Thoracic aorta (tissue), 2 donors: Measurements from ENCODE around the gene GSTP1. TPM values are rescaled to one million over a fixed set of nuclear protein-coding genes. Genes with fewer than 3 reads are reported as not detected.

Experiments used
- ATAC-seq: fragments of 150-250 bp; one replicate; pipeline ENCODE4 v1.8.0; 2017; ENCODE audit warnings: low read depth; ENCODE audit not compliant: insufficient number of reproducible peaks, low FRiP score
- DNase-seq: peaks from one replicate; pipeline ENCODE4 v3.0.0-alpha.2; 2020; ENCODE audit warnings: low spot score
- H3K27ac ChIP-seq, 2 donors: fragments of 200-600 bp; sonication (generic); 1 replicate in 1 of 2; 2 replicates in 1 of 2; pipeline ENCODE4 v1.5.1; 2016; ENCODE audit warnings: mild to moderate bottlenecking in 2 of 2, moderate library complexity in 2 of 2
- H3K27me3 ChIP-seq: fragments of 200-600 bp; sonication (generic); replicated peaks from 2 replicates; pipeline ENCODE4 v1.6.0; 2016; ENCODE audit warnings: mild to moderate bottlenecking; ENCODE audit not compliant: insufficient read depth
- H3K36me3 ChIP-seq: fragments of 200-600 bp; sonication (generic); one replicate; pipeline ENCODE4 v1.5.1; 2016
- H3K4me1 ChIP-seq, 2 donors: fragments of 200-600 bp; sonication (generic); 1 replicate in 1 of 2; 2 replicates in 1 of 2; pipeline versions ENCODE4 v1.5.1 to v1.6.0; 2016; ENCODE audit warnings: low read depth in 2 of 2, mild to moderate bottlenecking in 1 of 2; ENCODE audit not compliant: control insufficient read depth in 1 of 2
- H3K4me3 ChIP-seq: fragments of 200-600 bp; sonication (generic); 2 replicates; pipeline ENCODE4 v1.5.1; 2016; ENCODE audit warnings: mild to moderate bottlenecking
- H3K9me3 ChIP-seq: fragments of 200-600 bp; sonication (generic); 2 replicates; pipeline ENCODE4 v1.5.1; 2016
- total RNA-seq, 2 donors: library from RNA; depleted of rRNA; stranded (reverse); fragments of >200 nt; gene quantifications; one replicate each; pipeline versions ENCODE4 v1.1.0 to v1.2.3, GENCODE V29; 2016
- TF ChIP-seq, protein P1 (sequence below): fragments of 200-600 bp; sonication (generic); IDR thresholded peaks from one replicate; pipeline ENCODE4 v1.5.1; 2019; ENCODE audit warnings: antibody characterized with exemption

Gene GSTP1
- total RNA-seq, 2 donors from 2014 or later, result 272 to 744 TPM

DNA sequence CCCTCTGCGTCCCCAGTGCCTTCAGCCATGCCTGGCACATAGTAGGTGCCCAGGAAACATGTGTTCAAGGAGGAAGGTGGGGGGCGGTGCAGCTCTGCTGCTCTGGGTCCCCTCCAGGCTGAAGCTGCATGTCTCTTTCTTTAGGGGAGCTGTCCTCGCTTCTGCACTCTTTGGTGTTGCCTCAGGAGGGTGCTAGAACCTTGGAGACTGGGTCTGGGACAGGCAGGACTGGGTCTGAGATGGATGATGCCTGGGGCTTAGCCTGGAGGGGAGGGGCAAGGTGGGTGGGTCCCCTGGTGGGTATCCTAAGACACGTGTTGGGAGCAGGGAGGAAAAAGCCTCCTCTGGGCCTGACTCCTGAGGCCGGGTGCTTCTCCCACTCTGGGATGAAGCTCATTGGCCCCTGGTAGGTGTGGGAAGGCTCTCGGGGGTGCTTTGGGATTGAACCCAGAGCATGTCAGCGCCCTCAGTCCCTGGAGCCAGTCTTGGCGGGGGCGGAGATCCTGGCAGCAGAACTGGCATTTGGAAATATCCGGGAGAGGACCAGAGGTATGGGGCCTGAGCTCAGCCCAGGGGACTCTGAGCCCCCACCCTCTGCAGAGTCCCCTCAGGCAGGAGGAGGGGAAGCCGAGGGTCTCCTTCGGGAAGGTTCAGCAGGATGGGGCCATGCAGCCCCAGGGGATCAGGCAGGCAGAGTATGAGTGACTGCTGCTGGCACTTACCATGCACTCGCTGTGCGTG, 6.7 kb upstream of the GSTP1 start:
- Histone ChIP-seq H3K27me3 (no peaks in the 10 kb centered on the region), H3K27ac (no peak overlapping the region), H3K9me3 (no peaks in the 10 kb centered on the region), H3K4me1 (peaks cover 0 to 5% of the 10 kb centered on the region in 2 donors), H3K36me3 (no peaks in the 10 kb centered on the region), H3K4me3 (no peak overlapping the region)
- DNase-seq (no peak), ATAC-seq (no peak)
- TF ChIP-seq, protein P1, sequence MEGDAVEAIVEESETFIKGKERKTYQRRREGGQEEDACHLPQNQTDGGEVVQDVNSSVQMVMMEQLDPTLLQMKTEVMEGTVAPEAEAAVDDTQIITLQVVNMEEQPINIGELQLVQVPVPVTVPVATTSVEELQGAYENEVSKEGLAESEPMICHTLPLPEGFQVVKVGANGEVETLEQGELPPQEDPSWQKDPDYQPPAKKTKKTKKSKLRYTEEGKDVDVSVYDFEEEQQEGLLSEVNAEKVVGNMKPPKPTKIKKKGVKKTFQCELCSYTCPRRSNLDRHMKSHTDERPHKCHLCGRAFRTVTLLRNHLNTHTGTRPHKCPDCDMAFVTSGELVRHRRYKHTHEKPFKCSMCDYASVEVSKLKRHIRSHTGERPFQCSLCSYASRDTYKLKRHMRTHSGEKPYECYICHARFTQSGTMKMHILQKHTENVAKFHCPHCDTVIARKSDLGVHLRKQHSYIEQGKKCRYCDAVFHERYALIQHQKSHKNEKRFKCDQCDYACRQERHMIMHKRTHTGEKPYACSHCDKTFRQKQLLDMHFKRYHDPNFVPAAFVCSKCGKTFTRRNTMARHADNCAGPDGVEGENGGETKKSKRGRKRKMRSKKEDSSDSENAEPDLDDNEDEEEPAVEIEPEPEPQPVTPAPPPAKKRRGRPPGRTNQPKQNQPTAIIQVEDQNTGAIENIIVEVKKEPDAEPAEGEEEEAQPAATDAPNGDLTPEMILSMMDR, result no peak

DNA sequence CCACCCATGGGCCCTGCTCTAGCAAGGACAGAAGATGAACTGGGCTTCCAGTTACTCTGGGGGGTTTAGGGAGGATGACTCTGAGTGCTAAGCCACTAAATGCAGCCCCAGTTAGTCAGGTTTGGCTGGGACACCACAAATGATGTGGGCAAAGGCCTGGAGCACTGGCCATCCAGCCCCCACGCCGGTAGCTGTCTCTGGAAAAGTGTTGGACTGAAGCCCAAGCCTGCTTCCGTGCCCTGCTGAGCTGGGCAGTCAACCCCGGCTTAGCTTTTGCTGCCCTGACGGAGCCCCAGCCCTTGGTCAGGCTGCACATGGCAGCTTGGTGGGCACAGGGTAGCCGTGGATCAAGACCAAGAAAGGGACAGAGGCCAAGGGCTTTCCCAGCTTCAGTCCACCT, 5.7 kb upstream of the GSTP1 start:
- Histone ChIP-seq H3K36me3 (no peaks in the 10 kb centered on the region), H3K9me3 (no peaks in the 10 kb centered on the region), H3K4me3 (no peak overlapping the region), H3K27me3 (no peaks in the 10 kb centered on the region), H3K4me1 (peaks cover 0 to 5% of the 10 kb centered on the region in 2 donors), H3K27ac (no peak overlapping the region)
- DNase-seq (no peak), ATAC-seq (no peak)
- TF ChIP-seq, protein P1, result no peak

DNA sequence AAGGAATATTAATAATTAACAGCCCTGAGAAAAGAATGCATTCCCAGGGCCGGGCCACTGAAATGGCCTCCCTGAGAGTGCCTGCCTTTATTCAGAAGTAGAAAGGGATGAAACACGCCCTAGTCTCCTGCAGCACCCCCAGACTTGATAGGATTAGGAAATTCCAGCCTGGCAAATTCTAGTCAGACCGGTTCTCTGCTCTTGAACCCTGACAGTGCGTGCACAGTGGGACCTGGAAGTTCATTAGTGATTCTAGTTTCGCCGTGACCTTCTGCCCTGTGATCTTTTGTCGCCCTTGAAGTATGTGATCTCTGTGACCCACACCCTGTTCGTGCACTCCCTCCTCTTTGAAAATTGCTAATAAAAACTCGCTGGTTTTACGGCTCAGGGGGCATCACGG, 2.1 kb upstream of the GSTP1 start:
- peaks cover 8% of the 10 kb centered on the region for H3K36me3 ChIP-seq
- TF ChIP-seq, protein P1, result no peak
- H3K4me1 ChIP-seq, result peaks cover 14 to 26% of the 10 kb centered on the region in 2 donors
- H3K27ac ChIP-seq, result no peak overlapping the region
- H3K4me3 ChIP-seq, result no peak overlapping the region
- DNase-seq, result no peak
- H3K9me3 ChIP-seq, result no peaks in the 10 kb centered on the region
- no peaks in the 10 kb centered on the region for H3K27me3 ChIP-seq
- ATAC-seq, result no peak

DNA sequence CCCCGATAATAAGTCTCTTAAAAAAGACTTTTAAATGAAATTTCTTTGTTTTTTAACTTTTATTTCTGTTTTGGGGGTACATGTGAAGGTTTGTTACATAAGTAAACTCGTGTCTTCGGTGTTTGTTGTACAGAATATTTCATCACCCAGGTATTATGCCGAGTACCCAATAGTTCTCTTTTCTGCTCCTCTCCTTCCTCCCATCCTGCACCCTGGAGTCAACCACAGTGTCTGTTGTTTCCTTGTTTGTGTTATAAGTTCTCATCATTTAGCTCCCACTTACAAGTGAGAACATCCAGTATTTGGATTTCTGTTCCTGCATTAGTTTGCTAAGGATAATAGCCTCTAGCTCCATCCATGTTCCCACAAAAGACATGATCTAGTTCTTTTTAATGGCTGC, 1.6 kb upstream of the GSTP1 start:
- no peak for ATAC-seq
- Histone ChIP-seq H3K36me3 (peaks cover 10% of the 10 kb centered on the region), H3K4me1 (peaks cover 14 to 25% of the 10 kb centered on the region in 2 donors), H3K27me3 (no peaks in the 10 kb centered on the region), H3K9me3 (no peaks in the 10 kb centered on the region), H3K27ac (no peak overlapping the region), H3K4me3 (no peak overlapping the region)
- no peak for DNase-seq
- TF ChIP-seq, protein P1, result no peak

DNA sequence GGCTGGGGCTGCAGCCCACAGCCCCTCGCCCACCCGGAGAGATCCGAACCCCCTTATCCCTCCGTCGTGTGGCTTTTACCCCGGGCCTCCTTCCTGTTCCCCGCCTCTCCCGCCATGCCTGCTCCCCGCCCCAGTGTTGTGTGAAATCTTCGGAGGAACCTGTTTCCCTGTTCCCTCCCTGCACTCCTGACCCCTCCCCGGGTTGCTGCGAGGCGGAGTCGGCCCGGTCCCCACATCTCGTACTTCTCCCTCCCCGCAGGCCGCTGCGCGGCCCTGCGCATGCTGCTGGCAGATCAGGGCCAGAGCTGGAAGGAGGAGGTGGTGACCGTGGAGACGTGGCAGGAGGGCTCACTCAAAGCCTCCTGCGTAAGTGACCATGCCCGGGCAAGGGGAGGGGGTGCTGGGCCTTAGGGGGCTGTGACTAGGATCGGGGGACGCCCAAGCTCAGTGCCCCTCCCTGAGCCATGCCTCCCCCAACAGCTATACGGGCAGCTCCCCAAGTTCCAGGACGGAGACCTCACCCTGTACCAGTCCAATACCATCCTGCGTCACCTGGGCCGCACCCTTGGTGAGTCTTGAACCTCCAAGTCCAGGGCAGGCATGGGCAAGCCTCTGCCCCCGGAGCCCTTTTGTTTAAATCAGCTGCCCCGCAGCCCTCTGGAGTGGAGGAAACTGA, 731 bp downstream of the GSTP1 start:
- DNase-seq, result no peak
- Histone ChIP-seq H3K4me3 (peak overlapping the region; percentile 82), H3K36me3 (peaks cover 10% of the 10 kb centered on the region), H3K4me1 (peaks cover 14 to 21% of the 10 kb centered on the region in 2 donors), H3K27ac (peak overlapping the region; percentile 94 to 99), H3K9me3 (no peaks in the 10 kb centered on the region), H3K27me3 (no peaks in the 10 kb centered on the region)
- TF ChIP-seq, protein P1, result no peak
- peak; percentile 35 for ATAC-seq
